T follicular helper cell (primary cell): ENCODE data around the gene F13A1.

Source experiments
- DNase-seq: peaks from one replicate; pipeline ENCODE4 v3.0.0-alpha.2; 2020; ENCODE audit warnings: low read depth

The F13A1 gene

GRCh38 chr6:6243846-6244245 is 76.6 kb downstream of the F13A1 start:
- no peak for DNase-seq

GRCh38 chr6:6239598-6240581 is 80.6 kb downstream of the F13A1 start:
- DNase-seq: no peak

GRCh38 chr6:6236730-6237469 is 83.6 kb downstream of the F13A1 start:
- DNase-seq: no peak

GRCh38 chr6:6235786-6236185 is 84.7 kb downstream of the F13A1 start:
- no peak for DNase-seq

- DNase-seq: no peak
These were observed 85.5 kb downstream of the F13A1 start for GRCh38 chr6:6234963-6235362.

GRCh38 chr6:6230286-6230685 is 90.2 kb downstream of the F13A1 start:
- DNase-seq: no peak

DNA sequence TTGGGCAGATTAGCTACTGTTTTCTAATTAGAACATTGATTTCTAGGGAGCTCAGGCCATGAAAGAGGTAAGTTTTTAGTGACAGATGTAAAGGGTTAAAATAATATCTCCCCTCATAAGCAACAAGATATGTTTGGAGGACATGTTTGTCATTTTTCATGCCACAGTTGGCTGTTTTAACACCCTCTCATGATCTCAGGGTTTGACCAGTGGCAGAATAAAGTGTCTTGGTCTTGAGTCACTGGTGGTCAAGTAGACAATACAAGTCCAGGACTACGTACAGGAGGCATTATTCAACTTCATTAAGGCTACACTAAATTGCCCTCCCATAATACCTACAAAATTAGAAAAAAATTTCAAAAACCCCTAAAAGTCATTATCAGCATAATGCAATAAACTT is 92.6 kb downstream of the F13A1 start:
- no peak for DNase-seq

DNA sequence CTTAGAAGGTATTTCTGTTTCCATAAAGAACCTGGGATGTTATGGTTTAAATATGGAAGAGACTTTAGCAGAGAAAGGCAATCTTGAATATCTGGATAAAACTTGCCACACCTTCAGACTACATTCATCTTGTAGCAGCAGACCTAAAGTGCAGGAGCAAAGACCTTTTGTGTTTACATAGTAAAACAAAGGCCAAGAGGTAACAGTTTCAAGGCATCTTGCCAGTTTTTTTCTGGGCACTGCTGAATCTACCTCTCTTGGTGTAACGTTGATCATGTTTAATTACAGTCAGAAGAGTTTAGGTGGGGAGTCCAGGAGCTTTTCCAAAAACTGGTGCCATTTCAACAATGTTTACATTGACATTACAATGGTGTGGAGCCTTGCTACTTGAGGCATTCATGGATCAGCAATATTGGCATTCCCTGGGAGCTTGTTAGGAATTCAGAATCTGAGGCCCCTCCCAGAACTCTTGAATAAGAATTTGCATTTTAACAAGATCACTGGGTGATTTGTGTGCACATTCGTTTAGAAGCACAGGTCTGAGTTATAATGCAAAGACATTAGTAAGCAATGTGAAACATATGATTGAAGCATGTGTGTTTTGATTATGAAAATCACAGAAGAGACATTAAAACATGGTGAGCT is 94.5 kb downstream of the F13A1 start:
- DNase-seq: no peak

- no peak for DNase-seq
These were observed 95.5 kb downstream of the F13A1 start for GRCh38 chr6:6224933-6225486.

DNA sequence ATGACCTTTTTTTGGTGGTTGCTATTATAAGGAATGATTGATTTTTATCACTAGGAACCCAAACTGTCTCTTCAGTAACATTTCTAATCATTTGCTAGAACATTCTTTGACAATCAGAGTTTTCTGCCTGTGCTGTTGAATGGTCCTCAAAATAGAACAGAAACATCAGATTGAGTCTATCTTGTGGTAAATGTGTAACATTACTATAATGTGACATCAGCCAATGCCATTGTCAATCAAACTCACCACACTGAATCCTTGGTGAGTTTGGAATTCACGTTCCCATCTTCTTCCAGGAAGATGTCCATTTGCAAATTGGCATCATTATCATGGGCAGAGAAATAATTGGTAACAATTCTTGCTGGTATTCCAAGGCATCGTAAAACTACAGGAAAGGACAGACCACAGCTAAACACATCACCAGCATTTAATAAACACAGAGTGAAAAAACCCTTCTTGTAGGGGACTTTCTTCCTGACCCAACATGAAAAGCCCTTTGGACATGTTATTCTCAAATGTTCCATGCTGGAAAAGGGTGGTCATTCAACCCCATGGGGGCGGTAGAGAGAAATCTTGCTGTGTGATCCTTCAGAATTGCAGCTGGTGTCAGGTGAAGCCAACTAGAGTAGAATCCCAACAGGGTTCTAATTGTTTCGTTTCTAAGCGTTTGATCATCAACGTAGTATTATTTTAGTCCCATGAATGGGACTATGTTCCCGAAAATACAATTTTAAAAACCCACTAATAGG is 98.5 kb downstream of the F13A1 start:
- DNase-seq: no peak

DNA sequence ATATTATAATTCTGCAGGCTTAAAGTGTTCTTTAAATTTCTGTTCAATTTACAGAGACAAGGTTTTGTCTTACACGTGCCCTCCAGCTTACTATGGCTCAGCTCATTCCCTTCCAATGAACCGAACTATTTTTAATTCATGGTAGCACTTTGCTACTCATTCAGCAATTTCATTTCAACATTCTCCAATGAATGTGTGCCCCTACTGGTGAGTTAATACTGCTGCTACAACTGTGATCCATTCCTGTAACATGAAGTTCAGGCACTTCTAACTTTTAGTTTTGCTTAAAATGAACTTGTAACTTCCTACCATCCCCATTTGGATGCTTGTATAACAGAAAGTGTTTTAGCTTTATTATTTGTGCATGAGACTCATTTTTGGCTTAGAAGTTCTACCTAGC is 99.7 kb downstream of the F13A1 start:
- no peak for DNase-seq

- no peak for DNase-seq
These were observed 100.7 kb downstream of the F13A1 start for GRCh38 chr6:6219716-6220115.

GRCh38 chr6:6218759-6219085 is 101.7 kb downstream of the F13A1 start:
- DNase-seq: no peak

DNA sequence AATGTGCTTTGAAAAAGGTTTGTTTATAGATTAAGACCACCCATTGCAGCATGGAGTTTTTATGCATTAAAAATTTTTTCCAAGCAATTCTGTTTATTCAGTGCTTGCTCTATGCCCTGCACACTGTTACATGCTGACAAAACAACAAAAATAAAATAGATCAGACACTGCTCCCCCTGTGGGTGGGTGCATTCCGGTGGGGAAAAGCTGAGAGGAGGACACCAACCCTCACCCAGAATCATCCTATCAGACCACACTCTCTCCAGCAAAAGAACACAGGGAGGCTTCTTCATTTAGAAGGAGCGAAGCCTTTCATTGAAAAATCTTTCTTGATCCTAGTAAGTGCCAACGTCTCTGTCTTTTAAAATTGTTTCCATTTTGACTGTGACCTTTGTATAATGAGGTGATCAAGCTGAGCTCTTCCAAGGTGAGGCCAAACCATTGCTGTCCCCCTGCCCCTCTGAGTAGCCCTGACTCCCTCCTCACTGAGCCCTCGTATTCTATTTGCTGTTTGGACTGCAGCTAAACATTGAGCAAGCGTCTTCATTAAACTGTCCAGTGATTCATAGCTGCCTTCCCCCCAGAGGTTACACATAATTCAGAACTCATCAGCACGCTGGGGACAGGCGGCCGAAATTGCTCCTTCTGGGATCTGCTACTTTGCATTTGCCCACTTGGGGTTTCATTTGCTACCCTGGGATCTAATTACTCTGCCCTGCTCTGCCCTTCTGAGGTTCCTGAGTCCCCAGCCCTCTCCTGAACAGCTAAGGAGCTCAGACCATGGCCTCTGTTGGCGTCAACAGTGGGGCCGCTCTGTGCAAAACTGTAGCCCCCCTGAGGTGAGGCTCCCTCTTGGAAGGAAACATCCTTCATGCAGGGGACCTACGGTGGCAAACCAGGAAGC is 102.4 kb downstream of the F13A1 start:
- no peak for DNase-seq

DNA sequence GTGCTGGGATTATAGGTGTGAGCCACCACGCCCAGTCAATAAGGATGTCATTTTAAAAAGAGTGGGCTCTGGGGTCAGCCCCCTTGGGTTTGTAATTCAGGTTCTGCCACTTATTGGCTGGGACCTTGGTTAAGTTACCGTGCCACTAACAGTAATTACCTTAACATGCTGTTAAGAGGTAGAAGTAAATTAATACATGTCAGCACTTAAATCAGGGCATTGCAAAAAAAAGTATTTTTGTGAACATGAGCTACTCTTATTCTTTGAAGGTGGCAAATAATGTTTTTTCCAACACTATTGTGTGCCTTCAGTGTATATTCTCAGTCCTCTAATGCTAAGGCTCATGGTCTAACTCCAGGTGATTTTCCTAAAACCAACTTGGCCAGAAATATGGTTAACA is 109.5 kb downstream of the F13A1 start:
- no peak for DNase-seq

- DNase-seq: no peak
These were observed 117.6 kb downstream of the F13A1 start for GRCh38 chr6:6202886-6203285.

DNA sequence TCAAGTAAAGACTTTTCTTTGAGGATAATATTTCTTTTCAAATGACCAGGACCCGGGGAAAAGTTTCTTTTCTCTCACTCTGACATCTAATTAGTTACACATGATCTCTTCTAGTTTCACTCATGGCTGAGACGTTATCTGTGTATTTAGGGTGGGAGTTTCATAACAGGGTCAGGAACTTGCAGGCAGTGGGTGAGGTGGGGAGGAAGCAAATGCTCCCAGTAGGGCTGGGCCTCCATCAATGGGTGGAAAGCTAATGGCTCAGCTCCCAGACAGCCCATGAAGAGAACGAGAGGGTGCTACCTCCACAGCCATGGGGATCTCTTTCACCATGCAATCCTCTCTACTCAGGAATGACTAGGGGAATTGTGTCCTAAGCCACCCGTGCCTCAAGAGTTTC is 119.3 kb downstream of the F13A1 start:
- no peak for DNase-seq

DNA sequence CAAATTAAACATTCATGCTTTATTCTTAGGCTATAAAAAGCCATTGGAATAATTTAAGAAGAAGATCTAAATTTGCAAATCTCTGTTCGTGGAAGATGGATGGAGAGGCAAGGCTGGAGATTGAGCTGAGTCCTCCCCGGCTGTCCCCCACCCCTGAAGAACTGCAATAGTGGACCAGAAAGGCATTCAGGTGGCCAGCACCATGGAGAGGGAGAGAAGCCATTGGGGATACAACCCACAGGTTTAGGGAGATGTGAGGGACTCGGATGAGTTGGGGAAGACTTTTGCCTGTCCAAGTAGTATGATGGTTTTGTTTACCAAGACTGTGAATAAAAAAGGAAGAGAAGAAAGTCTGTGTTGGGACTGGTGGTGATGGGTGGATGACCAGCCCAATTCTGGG is 120.8 kb downstream of the F13A1 start:
- DNase-seq: no peak

GRCh38 chr6:6196762-6197161 is 123.7 kb downstream of the F13A1 start:
- no peak for DNase-seq

DNA sequence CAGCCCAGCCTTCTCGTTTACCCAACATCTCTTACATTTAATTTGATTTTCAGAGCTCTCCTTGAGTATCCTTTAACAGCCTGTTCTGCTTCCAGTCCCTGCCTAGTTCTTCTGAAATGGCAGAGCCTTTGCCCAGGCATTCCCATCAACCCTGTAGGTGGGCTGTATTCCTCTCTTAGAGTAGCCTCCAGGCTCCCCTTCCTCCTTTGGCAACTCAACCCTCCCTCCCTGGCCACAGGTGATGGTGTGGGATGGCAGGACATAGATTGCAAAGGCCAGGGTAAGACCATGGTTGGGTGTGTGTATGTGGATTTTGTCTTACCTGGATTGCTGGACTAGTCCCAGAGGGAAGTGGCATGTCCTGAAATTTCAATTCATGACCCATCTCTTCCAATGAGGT is 125.4 kb downstream of the F13A1 start:
- no peak for DNase-seq
